CD4-positive, alpha-beta T cell treated with Interleukin-21 for 1 hour (primary cell): ENCODE results near the gene TRMT5.

ENCODE experiments used
- DNase-seq: peaks from one replicate; pipeline ENCODE4 v3.0.0-alpha.2; 2020

The TRMT5 gene

GRCh38 chr14:60963761-60964160, 17.1 kb downstream of the TRMT5 start:
- DNase-seq: no peak

- DNase-seq: no peak
Observed at GRCh38 chr14:60958146-60958545, 22.7 kb downstream of the TRMT5 start.

- DNase-seq: no peak
Observed at GRCh38 chr14:60956632-60957031, 24.2 kb downstream of the TRMT5 start.

GRCh38 chr14:60956202-60956601, 24.7 kb downstream of the TRMT5 start:
- DNase-seq: no peak

GRCh38 chr14:60951776-60952435, 29.0 kb downstream of the TRMT5 start:
- no peak for DNase-seq

- no peak for DNase-seq
Observed at GRCh38 chr14:60946773-60947172, 34.1 kb downstream of the TRMT5 start.

GRCh38 chr14:60945984-60946383, 34.9 kb downstream of the TRMT5 start:
- DNase-seq: no peak

GRCh38 chr14:60944204-60944603, 36.7 kb downstream of the TRMT5 start:
- DNase-seq: no peak

GRCh38 chr14:60943637-60944032, 37.2 kb downstream of the TRMT5 start:
- DNase-seq: no peak

GRCh38 chr14:60935319-60935718, 45.6 kb downstream of the TRMT5 start:
- no peak for DNase-seq

- DNase-seq: no peak
Observed at GRCh38 chr14:60933920-60934655, 46.8 kb downstream of the TRMT5 start.

GRCh38 chr14:60931218-60931617, 49.7 kb downstream of the TRMT5 start:
- no peak for DNase-seq

GRCh38 chr14:60926002-60926401, 54.9 kb downstream of the TRMT5 start:
- no peak for DNase-seq

GRCh38 chr14:60925286-60925685, 55.6 kb downstream of the TRMT5 start:
- no peak for DNase-seq

- no peak for DNase-seq
Observed at GRCh38 chr14:60922050-60922449, 58.8 kb downstream of the TRMT5 start.
